Activated CD4-positive, alpha-beta T cell treated with anti-CD3 and anti-CD28 coated beads, Interleukin-2, amount 50 U/mL, for 48 hours (primary cell): ENCODE results near the gene TAF11L5.
"Not testable (repeated sequence)": the region's sequence is repeated elsewhere in the genome, so short reads cannot be mapped to it uniquely, and the experiment has no call there.

ENCODE experiments used
- DNase-seq, 2 experiments: peaks; one replicate each; pipeline ENCODE4 v3.0.0-alpha.2; 2020

Gene TAF11L5

GRCh38 chr5:17524935-17525334 lies at the start of gene TAF11L5:
Gene TAF11L5 (plus strand): TSS chr5:17525235.
- not testable (repeated sequence) for DNase-seq

GRCh38 chr5:17477043-17477442 lies 48.0 kb upstream of the TAF11L5 start:
- no peak for DNase-seq

- DNase-seq, result no peak
Measured at GRCh38 chr5:17477573-17478265, 47.3 kb upstream of the TAF11L5 start.

DNA sequence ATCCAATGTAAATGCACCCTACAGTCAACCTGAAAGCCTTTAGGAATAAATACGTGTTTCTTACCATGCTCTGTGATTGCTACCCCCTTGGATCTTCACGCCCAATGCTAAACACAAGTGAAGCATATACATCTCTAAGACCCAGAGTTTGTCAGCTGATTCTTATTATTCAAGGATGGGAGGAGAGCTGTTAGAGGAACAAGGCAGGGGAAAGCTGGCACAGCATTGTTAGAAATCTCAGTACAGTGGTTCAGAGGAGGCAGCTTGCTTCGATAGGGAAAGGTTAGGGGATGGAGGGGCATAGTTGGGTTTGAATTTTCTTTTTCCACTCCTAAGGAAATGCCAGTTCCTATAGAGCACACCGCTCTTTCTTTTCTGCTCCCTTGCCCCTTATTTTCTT lies 43.7 kb upstream of the TAF11L5 start:
- no peak for DNase-seq

GRCh38 chr5:17482790-17483189 lies 42.2 kb upstream of the TAF11L5 start:
- DNase-seq, result no peak

DNA sequence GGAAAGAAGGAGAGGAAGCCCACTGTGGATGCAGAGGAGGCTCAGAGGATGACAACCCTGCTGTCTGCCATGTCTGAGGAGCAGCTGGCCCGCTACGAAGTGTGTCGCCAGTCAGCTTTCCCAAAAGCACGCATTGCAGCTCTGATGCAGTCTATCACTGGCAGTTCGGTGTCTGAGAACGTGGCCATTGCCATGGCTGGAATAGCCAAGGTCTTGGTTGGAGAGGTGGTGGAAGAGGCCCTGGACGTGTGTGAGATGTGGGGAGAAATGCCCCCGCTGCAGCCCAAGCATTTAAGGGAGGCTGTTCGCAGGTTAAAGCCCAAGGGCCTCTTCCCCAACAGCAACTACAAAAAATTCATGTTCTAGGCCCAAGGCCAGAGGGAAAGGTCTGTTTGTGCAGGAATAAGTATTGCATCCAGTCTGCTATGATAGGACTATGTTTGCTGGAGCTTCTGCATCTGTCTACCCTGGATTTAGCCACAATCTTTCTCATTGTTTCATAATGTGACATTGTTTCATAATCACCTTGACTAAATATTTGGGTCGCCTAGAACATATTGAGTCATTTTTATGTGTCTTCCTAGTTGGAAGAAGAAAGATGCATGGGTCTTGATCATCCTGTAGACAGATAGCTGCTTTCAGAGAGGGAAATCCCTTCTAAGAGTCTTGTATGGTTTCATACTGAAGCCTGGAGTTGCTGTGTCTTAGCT lies 38.4 kb upstream of the TAF11L5 start:
- not testable (repeated sequence) for DNase-seq

DNA sequence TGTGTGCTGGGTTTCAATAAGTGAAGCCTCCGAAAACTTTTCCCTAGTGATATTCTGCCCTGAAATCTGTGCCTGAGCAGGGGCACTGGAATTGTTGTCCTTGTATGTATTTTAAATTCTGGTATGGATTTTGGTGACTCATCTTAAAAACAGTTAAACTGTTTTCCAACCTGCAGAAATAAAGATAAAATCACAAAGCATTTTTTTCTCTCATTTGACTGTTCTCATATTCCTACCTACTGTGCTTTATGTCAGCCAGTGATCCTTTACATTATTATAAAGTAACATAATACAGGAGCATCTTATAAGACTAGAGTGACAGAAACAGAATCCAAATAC lies 37.9 kb upstream of the TAF11L5 start:
- no peak for DNase-seq

GRCh38 chr5:17491257-17491656 lies 33.8 kb upstream of the TAF11L5 start:
- not testable (repeated sequence) for DNase-seq

- DNase-seq, result no peak
Measured at GRCh38 chr5:17492770-17493169, 32.3 kb upstream of the TAF11L5 start.

GRCh38 chr5:17497446-17497845 lies 27.6 kb upstream of the TAF11L5 start:
- DNase-seq, result no peak

GRCh38 chr5:17497931-17498330 lies 27.1 kb upstream of the TAF11L5 start, which contains the start of gene TAF11L2:
Gene TAF11L2 (plus strand): TSS chr5:17498231.
- not testable (repeated sequence) for DNase-seq

DNA sequence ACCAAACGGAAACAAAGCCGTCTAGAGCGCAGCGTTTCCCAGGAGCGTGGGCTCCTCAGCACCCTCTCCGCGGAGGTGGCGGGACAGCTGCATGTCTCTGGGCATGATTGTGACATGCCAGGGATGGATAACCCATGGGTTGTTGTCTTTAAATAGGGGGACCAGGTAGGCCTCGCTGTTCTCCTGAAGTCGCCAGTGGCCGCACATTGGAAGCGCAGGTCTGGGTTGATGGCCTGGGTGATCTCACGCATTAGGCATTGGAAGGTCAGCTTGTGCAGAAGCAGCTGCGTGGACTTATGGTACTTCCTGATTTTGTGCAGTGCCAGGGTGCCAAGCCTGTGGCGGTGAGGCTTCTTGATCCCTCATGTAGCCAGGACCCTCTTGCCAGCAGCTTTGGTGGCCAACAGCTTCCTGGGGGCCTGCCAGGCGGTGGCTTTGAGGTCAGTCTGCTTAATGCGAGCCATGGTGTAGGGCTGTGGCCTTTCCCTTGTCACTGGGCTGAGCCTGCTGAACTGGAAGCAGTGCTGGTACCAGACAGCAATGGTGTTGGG lies 13.2 kb upstream of the TAF11L5 start:
- no peak for DNase-seq

- not testable (repeated sequence) for DNase-seq
Measured at GRCh38 chr5:17517526-17517925, 7.5 kb upstream of the TAF11L5 start.

- DNase-seq, result not testable (repeated sequence)
Measured at GRCh38 chr5:17518067-17518466, 7.0 kb upstream of the TAF11L5 start, which contains the start of gene TAF11L3. Gene TAF11L3 (plus strand): TSS chr5:17518367.

- not testable (repeated sequence) for DNase-seq
Measured at GRCh38 chr5:17519508-17519907, 5.5 kb upstream of the TAF11L5 start.

DNA sequence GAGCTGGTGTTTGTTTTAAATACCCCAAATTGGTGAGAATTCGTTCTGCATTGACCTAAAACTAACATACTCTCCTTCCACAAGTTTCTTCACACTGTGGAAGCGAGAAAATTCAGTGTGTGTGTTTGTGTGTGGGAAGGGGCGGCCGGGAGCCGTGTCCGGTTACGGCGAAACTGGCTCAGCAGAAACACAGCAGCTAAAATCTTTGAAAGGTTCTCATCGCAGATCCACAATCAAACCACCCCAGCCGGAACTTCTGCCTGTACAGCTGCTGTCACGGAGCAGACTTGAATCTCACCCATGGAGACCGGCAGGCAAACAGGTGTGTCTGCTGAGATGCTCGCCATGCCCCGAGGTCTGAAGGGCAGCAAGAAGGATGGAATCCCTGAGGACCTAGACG lies 3.5 kb upstream of the TAF11L5 start, which contains the start of gene TAF11L4:
Gene TAF11L4 (plus strand): TSS at position 301 of the 400 bp plus-strand sequence.
- DNase-seq, result not testable (repeated sequence)

GRCh38 chr5:17526504-17526903 lies 1.5 kb downstream of the TAF11L5 start:
- peak in 1 of 2 experiments; percentile 8 for DNase-seq

GRCh38 chr5:17528369-17528768 lies 3.3 kb downstream of the TAF11L5 start, which contains the start of gene TAF11L6:
Gene TAF11L6 (plus strand): TSS chr5:17528669.
- DNase-seq, result not testable (repeated sequence)
